ENCODE data around the gene DNASE1L3. TPM values are rescaled to one million over a fixed set of nuclear protein-coding genes. Genes with fewer than 3 reads are reported as not detected.

Gene DNASE1L3
- total RNA-seq, 4 donors from 2014 or later, result 1.1 to 20.5 (median 3.8) TPM

- ATAC-seq (ENCODE audit: low FRiP score) (peak; percentile 22), DNase-seq (ENCODE audit: low spot score) (no peak)
- TF ChIP-seq, protein P1, sequence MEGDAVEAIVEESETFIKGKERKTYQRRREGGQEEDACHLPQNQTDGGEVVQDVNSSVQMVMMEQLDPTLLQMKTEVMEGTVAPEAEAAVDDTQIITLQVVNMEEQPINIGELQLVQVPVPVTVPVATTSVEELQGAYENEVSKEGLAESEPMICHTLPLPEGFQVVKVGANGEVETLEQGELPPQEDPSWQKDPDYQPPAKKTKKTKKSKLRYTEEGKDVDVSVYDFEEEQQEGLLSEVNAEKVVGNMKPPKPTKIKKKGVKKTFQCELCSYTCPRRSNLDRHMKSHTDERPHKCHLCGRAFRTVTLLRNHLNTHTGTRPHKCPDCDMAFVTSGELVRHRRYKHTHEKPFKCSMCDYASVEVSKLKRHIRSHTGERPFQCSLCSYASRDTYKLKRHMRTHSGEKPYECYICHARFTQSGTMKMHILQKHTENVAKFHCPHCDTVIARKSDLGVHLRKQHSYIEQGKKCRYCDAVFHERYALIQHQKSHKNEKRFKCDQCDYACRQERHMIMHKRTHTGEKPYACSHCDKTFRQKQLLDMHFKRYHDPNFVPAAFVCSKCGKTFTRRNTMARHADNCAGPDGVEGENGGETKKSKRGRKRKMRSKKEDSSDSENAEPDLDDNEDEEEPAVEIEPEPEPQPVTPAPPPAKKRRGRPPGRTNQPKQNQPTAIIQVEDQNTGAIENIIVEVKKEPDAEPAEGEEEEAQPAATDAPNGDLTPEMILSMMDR (IDR thresholded peaks at IDR 0.05), result no peak
Measured at GRCh38 chr3:58200121-58200709, 10.6 kb downstream of the DNASE1L3 start.

GRCh38 chr3:58198804-58199203 is 12.0 kb downstream of the DNASE1L3 start:
- DNase-seq (ENCODE audit: low spot score) (no peak), ATAC-seq (ENCODE audit: low FRiP score) (no peak)
- TF ChIP-seq, protein P1 (IDR thresholded peaks at IDR 0.05), result no peak

- TF ChIP-seq, protein P1 (IDR thresholded peaks at IDR 0.05), result no peak
- DNase-seq (ENCODE audit: low spot score) (no peak), ATAC-seq (ENCODE audit: low FRiP score) (no peak)
Measured at GRCh38 chr3:58198362-58198761, 12.4 kb downstream of the DNASE1L3 start.

- TF ChIP-seq, protein P1 (IDR thresholded peaks at IDR 0.05), result no peak
- DNase-seq (ENCODE audit: low spot score), result no peak
Measured at GRCh38 chr3:58197588-58197987, 13.2 kb downstream of the DNASE1L3 start.

DNA sequence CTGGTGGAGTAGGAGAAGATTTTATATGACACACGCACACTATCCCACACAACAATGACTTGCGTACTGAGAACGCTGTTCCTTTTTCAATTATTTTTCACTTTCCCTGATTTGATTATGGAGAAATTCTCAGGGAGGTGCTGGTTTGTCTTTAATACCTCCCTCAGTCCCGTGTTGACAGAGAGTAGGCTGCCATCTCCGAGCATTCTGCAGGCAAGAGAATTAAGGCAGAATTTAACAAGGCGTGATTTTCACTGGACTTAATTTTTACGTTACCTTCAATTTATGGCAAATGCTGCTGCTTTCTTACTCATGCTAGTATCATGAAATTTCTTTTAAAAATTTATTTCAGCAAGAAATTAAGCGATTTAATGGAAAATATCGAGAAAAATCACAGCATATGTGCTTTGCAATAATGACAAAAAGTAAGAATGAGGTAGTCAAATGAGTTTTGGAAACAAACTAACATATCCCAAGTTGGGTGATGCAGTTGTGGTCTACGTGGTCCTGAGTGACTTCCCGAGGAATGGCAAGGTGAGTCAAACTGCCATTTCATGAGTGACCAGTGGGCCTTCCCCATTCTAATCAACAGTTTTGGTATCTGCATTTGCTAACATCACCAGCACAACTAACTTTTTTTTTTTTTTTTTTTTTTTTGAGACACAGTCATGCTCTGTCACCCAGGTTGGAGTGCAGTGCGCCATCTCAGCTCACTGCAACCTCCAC is 16.9 kb downstream of the DNASE1L3 start:
- ATAC-seq (ENCODE audit: low FRiP score) (no peak), DNase-seq (ENCODE audit: low spot score) (no peak)
- TF ChIP-seq, protein P1 (IDR thresholded peaks at IDR 0.05), result no peak

More at GRCh38 chr3:58197588-58197987, 13.2 kb downstream of the DNASE1L3 start:
- ATAC-seq (ENCODE audit: low FRiP score), result no peak

DNA sequence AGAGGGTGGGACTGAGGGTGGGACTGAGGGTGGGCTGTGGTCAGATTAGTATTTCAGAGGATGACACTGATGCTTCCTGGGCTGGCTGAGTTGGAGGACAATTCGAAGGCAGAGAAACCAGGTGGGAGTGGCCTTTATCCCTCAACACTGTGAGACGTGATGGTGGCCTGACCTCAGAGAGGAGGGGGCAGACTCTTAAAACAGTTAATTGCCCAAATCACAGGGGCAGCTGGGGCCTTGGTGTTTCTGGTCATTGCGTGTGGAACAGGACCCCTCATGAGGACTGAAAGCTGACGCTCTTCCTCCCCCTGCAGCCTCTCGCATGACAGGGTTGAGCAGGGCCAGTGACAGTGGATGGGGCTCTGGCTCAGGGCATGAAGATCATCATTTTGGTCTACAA is 18.7 kb downstream of the DNASE1L3 start:
- TF ChIP-seq, protein P1 (IDR thresholded peaks at IDR 0.05), result no peak
- ATAC-seq (ENCODE audit: low FRiP score), result no peak
- DNase-seq (ENCODE audit: low spot score), result no peak
